ENCODE data around the gene PPP4R3A.
"Not testable (repeated sequence)": the region's sequence is repeated elsewhere in the genome, so short reads cannot be mapped to it uniquely, and the experiment has no call there.

PPP4R3A gene

GRCh38 chr14:91503000-91503504 is 7.1 kb downstream of the PPP4R3A start:
- no peak for DNase-seq (ENCODE audit: low read depth)
- no peak for TF ChIP-seq CTCF (conservative IDR thresholded peaks at IDR 0.05; ENCODE audit: low read depth, low read length)
- H3K4me3 ChIP-seq (ENCODE audit: low read depth, low read length) = no peak overlapping the region

- no peak for TF ChIP-seq CTCF (conservative IDR thresholded peaks at IDR 0.05; ENCODE audit: low read depth, low read length)
- peak; percentile 26 for DNase-seq (ENCODE audit: low read depth)
- no peak overlapping the region for H3K4me3 ChIP-seq (ENCODE audit: low read depth, low read length)
Measured at GRCh38 chr14:91501951-91502930, 7.9 kb downstream of the PPP4R3A start.

- H3K4me3 ChIP-seq (ENCODE audit: low read depth, low read length) = no peak overlapping the region
- no peak for TF ChIP-seq CTCF (conservative IDR thresholded peaks at IDR 0.05; ENCODE audit: low read depth, low read length)
- DNase-seq (ENCODE audit: low read depth) = no peak
Measured at GRCh38 chr14:91501348-91501747, 8.8 kb downstream of the PPP4R3A start.

- no peak overlapping the region for H3K4me3 ChIP-seq (ENCODE audit: low read depth, low read length)
- no peak for DNase-seq (ENCODE audit: low read depth)
- no peak for TF ChIP-seq CTCF (conservative IDR thresholded peaks at IDR 0.05; ENCODE audit: low read depth, low read length)
Measured at GRCh38 chr14:91496790-91497189, 13.3 kb downstream of the PPP4R3A start.

GRCh38 chr14:91494392-91495065 is 15.6 kb downstream of the PPP4R3A start:
- DNase-seq (ENCODE audit: low read depth) = not testable (repeated sequence)

GRCh38 chr14:91493169-91493568 is 16.9 kb downstream of the PPP4R3A start:
- H3K4me3 ChIP-seq (ENCODE audit: low read depth, low read length) = no peak overlapping the region
- TF ChIP-seq CTCF (conservative IDR thresholded peaks at IDR 0.05; ENCODE audit: low read depth, low read length) = no peak
- peak; percentile 62 for DNase-seq (ENCODE audit: low read depth)

More at GRCh38 chr14:91494392-91495065, 15.6 kb downstream of the PPP4R3A start:
- not testable (repeated sequence) for H3K4me3 ChIP-seq (ENCODE audit: low read depth, low read length)

GRCh38 chr14:91484744-91485143 is 25.4 kb downstream of the PPP4R3A start:
- H3K4me3 ChIP-seq (ENCODE audit: low read depth, low read length) = no peak overlapping the region
- TF ChIP-seq CTCF (conservative IDR thresholded peaks at IDR 0.05; ENCODE audit: low read depth, low read length) = no peak

More at GRCh38 chr14:91484744-91485143, 25.4 kb downstream of the PPP4R3A start:
- DNase-seq (ENCODE audit: low read depth) = no peak

Data from choroid plexus epithelial cell (primary cell).